SK-N-MC (cell line): Measurements from ENCODE around the gene SIGLEC11.

ENCODE experiments used
- EZH2 ChIP-seq: fragments of 200-600 bp; sonication (generic); IDR thresholded peaks from one replicate; pipeline ENCODE4 v1.6.1; 2017; ENCODE audit warnings: antibody characterized with exemption
- FOXP2 ChIP-seq: optimal IDR thresholded peaks from 2 replicates; pipeline ENCODE3; 2011; ENCODE audit warnings: mild to moderate bottlenecking, moderate library complexity; ENCODE audit not compliant: insufficient read depth; ENCODE audit errors: extremely low read length, control extremely low read depth
- POLR2AphosphoS5 ChIP-seq: IDR thresholded peaks from 2 replicates; pipeline ENCODE4 v1.6.1; 2012; ENCODE audit warnings: mild to moderate bottlenecking, low read depth, low read length, borderline replicate concordance

GRCh38 chr19:49977881-49978280 is 16.9 kb upstream of the SIGLEC11 start:
- no peak for TF ChIP-seq EZH2
- TF ChIP-seq POLR2AphosphoS5 = no peak
- no peak for TF ChIP-seq FOXP2
